Adipocyte (in vitro differentiated cells): ENCODE results near the gene AFF3.

Source experiments
- DNase-seq: peaks from one replicate; pipeline ENCODE4 v3.0.0-alpha.2; 2015; ENCODE audit warnings: low read depth
- H3K27me3 ChIP-seq: replicated peaks from 2 replicates; pipeline ENCODE4 v1.7.0; 2013; ENCODE audit warnings: mild to moderate bottlenecking, low read length, moderate library complexity; ENCODE audit not compliant: control insufficient read depth, insufficient read depth
- H3K36me3 ChIP-seq: 2 replicates; pipeline ENCODE4 v1.7.0; 2013; ENCODE audit warnings: low read length, mild to moderate bottlenecking, moderate library complexity; ENCODE audit not compliant: control insufficient read depth, insufficient read depth, severe bottlenecking
- H3K4me1 ChIP-seq: 2 replicates; pipeline ENCODE4 v1.7.0; 2013; ENCODE audit warnings: mild to moderate bottlenecking, low read length, moderate library complexity; ENCODE audit not compliant: control insufficient read depth, insufficient read depth
- H3K4me3 ChIP-seq: 2 replicates; pipeline ENCODE4 v1.7.0; 2013; ENCODE audit warnings: mild to moderate bottlenecking, low read length, moderate library complexity
- H3K9ac ChIP-seq: 2 replicates; pipeline ENCODE4 v1.7.0; 2013; ENCODE audit warnings: mild to moderate bottlenecking, low read length, moderate library complexity
- H3K9me3 ChIP-seq: 2 replicates; pipeline ENCODE4 v1.7.0; 2013; ENCODE audit warnings: mild to moderate bottlenecking, low read length, moderate library complexity; ENCODE audit not compliant: control insufficient read depth

Gene AFF3

DNA sequence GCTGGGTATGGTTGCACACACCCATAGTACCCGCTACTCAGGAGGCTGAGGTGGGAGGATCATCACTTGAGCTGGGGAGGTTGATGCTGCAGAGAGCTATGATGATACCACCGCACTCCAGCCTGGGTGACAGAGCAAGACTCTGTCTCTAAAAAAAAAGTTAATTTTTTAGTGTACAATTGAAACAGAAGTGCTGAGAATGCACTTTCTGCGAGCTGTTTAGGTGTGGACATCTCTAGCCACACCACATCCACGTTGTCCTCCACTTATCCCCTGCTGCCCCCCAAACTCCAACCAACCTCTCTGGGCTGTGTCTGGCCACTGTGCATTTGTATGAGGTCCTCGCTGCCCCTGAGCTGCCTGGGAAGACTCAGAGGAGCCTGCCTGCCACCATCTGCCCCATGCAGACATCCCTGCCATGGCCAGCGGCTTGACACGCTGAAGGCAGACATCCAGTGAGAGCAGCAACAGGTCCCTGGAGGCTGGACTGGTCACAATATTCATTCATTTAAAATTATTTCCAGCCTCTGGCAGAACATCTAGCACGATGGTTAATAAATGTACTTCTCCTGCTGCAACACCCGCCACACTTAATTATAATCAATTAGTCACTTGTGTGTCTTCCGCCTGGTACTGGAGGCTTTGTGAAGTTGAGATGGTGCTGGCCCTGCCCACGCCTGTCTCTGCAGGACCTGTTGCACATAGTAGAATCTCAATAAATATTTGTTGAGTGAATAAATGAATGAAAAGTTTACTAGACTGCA, 3.7 kb upstream of the AFF3 start:
- Histone ChIP-seq H3K9ac (no peak overlapping the region), H3K9me3 (peaks cover 7% of the 10 kb centered on the region)
- no peak for DNase-seq

DNA sequence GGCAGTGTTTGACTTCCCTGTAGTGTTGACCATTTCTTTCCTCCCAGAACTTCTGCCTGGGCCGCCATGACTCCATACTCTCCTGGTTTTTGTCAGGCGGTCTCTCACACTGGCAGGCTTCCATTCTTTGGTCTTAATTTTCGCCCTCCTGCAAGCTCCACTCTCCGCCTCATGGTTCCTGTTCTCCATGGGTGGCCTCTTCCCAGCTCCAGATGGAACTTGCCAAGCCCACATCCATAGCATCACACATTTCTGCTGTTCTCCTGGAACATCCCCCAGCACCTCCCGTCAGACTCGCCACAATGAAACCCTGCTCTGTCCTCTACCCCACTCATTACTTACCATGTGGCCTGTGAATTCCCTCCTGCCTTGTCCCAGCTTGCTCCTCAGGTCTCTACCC, 896 bp upstream of the AFF3 start:
- Histone ChIP-seq H3K4me3 (no peak overlapping the region), H3K27me3 (no peaks in the 10 kb centered on the region), H3K36me3 (no peaks in the 10 kb centered on the region), H3K4me1 (no peaks in the 10 kb centered on the region), H3K9me3 (no peaks in the 10 kb centered on the region), H3K9ac (no peak overlapping the region)
- DNase-seq, result no peak

More for the DNA sequence above, 3.7 kb upstream of the AFF3 start:
- Histone ChIP-seq H3K4me1 (no peaks in the 10 kb centered on the region), H3K36me3 (no peaks in the 10 kb centered on the region), H3K27me3 (no peaks in the 10 kb centered on the region), H3K4me3 (no peak overlapping the region)

DNA sequence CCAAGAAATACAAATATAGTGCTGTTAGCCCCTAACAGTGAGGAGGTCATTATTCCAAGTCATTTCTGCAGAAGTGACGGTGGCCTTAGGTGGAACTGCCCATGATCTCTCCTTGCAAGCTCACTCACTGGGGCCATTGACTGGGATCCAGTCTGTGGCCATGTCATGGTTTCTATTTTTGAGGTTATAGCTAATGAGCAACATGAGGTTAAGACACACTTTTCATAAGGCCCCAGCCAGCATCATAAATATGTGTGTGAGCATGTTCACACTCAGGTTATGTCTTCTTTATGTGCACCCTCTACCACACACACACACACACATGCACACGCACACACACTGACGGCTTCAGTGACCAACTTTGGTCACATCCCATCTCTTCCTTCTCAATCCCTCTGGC, 484 bp downstream of the AFF3 start:
- no peak for DNase-seq
- no peaks in the 10 kb centered on the region for H3K9me3 ChIP-seq
- no peak overlapping the region for H3K4me3 ChIP-seq
- H3K9ac ChIP-seq, result no peak overlapping the region
- no peaks in the 10 kb centered on the region for H3K4me1 ChIP-seq
- H3K27me3 ChIP-seq, result no peaks in the 10 kb centered on the region
- no peaks in the 10 kb centered on the region for H3K36me3 ChIP-seq

DNA sequence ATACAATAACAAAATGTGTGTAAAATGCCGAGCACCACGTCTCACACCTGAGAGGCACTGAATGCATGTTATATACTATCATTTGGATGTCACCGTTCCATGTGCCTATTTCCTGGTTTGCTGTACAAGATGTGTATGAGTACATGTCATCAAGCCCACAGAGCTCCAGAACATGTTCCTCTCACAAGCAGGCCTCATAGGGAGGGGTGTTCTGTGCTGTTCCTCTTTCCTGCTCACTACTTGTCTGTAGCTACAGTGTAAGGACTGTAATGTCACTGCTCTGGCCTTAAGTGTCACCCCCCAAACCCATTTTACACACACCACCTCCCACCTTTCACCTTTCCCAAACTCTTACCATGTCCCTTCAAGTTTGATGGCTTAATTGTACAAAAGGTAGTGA, 1.8 kb downstream of the AFF3 start:
- no peak for DNase-seq
- Histone ChIP-seq H3K4me3 (no peak overlapping the region), H3K36me3 (no peaks in the 10 kb centered on the region), H3K9ac (no peak overlapping the region), H3K4me1 (no peaks in the 10 kb centered on the region), H3K27me3 (peaks cover 5% of the 10 kb centered on the region), H3K9me3 (no peaks in the 10 kb centered on the region)

DNA sequence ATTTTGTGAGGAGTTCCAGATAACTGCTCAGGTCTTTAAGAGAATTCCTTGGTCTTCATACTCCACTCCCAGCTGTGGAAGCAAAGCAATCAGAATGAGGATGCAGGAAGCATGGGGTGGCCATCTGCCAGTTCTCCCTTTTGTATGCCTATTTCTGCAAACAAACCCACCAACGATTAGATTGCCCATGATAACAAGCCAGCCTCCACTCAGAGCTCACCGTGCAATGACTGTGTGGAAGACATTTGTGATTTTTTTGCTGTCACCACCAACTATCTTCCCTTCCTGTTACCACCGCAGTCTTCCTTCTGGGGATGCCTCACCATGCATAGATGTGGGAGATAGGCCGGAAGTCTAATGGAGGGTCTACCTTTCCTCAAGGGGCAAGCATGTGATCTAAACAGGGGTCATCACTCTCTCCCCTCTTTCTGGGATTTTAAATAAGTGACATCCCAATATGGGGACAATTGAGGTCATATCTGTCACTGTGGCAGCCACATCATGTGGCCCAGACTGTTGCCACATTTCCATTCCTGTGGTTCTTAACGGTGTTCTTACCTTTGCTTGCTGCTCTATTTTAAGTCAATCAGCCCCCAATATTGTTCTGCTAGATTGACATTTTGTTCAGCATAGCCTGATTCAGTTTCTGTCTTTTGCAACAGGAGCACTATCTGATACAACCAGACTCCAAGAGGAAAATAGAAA, 4.4 kb downstream of the AFF3 start:
- H3K27me3 ChIP-seq, result peaks cover 8% of the 10 kb centered on the region
- no peak for DNase-seq

DNA sequence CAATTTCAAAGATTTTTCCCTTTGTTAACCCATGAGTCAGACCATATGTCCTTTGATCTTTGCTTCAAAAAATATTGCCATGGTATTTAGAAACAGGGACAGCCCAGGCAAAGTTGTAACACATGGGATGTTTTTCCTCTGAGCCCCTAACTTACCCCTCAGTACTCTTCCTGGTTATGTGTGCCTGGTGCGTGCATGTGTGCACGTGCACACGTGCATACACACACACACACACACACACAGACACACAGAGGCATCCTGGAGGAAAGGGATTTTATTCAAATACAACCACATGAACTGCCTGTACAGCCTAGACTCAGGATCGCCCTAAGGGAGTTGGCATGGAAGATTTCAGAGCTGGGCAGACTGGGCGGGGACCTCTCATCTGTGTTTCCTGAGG, 5.1 kb downstream of the AFF3 start:
- Histone ChIP-seq H3K27me3 (peaks cover 8% of the 10 kb centered on the region), H3K36me3 (no peaks in the 10 kb centered on the region), H3K9ac (no peak overlapping the region), H3K9me3 (no peaks in the 10 kb centered on the region), H3K4me1 (no peaks in the 10 kb centered on the region), H3K4me3 (no peak overlapping the region)
- no peak for DNase-seq

More for the DNA sequence above, 4.4 kb downstream of the AFF3 start:
- no peak overlapping the region for H3K9ac ChIP-seq
- no peaks in the 10 kb centered on the region for H3K4me1 ChIP-seq
- H3K36me3 ChIP-seq, result no peaks in the 10 kb centered on the region
- H3K9me3 ChIP-seq, result no peaks in the 10 kb centered on the region
- H3K4me3 ChIP-seq, result no peak overlapping the region

DNA sequence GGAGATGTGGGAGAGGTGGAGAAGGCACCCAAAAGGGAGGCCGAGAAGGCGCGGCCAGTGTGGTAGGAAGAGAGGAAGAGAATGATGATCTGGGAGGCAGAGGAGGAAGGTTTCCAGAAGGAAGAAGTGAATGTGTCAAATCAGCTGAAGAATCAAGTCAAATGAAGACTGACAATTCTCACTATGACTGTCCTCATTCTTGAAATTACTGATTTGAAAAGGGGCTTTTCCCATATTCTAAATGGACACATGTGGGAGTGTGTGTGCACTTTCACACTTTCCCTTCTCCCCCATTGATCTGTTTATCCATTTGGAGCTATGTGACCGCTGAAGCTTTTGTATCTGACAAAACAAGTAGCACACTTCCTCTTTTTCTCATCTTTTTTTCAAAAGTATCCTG, 6.1 kb downstream of the AFF3 start:
- DNase-seq, result no peak
- no peaks in the 10 kb centered on the region for H3K9me3 ChIP-seq

DNA sequence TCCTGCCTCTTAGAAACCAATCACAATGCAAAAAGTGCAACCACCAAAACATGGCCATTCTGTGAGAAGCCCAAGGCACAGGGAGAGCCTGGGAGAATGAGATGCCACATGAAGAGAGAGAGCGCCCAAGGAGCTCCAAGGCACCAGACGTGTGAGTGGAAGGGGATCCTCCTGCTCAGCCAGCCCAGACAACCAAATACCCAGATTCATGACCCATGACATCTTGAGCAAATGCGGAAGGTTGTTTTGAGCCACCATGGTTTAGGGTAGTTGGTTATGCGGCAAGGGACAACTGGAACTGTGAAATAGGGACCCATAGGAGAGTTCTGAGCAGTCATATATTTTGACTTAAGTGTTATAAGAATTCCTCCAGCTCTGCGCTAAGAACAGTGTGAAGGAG, 7.0 kb downstream of the AFF3 start:
- no peaks in the 10 kb centered on the region for H3K9me3 ChIP-seq
- no peak overlapping the region for H3K9ac ChIP-seq
- H3K4me3 ChIP-seq, result no peak overlapping the region
- no peaks in the 10 kb centered on the region for H3K36me3 ChIP-seq
- H3K27me3 ChIP-seq, result peaks cover 8% of the 10 kb centered on the region
- no peaks in the 10 kb centered on the region for H3K4me1 ChIP-seq
- no peak for DNase-seq

More for the DNA sequence above, 6.1 kb downstream of the AFF3 start:
- Histone ChIP-seq H3K36me3 (no peaks in the 10 kb centered on the region), H3K9ac (no peak overlapping the region), H3K4me3 (no peak overlapping the region), H3K27me3 (peaks cover 8% of the 10 kb centered on the region), H3K4me1 (no peaks in the 10 kb centered on the region)

DNA sequence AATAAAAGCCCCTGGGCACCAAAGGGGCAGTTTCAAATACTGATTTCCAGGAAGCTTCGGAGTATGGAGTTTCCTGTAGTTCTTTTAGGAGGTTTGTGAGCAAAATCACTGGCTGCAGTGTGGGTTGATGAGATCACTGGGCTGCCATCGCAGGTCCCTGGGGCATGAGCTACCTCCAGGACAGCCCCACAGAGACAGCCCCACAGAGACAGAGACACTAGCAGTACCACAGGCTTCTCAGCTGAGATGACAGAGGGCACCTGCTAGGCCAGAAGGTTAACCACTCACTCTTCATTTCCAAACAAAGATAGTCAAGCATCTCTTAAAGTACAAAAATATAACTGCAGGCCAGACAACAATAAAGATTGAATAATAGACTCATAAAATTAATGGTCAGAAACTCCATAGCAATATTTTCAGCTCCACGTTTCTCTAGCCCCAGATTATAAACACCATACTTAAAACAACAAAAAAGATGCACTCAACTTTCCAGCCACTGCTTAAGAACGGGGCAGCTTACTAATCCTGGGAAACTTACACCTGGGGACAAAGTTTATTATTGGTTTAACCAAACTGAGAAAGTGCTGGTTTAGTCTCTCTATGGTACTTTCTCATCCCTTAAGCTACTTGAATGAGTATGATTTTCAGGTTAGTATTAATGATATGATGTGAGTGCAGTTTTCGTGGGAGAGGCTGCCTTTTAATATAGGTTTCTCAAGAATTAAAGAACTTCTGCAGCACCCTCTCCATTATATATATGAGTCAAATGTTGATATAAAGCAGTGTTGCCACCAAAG, 11.6 kb downstream of the AFF3 start:
- Histone ChIP-seq H3K27me3 (peaks cover 5% of the 10 kb centered on the region), H3K9ac (no peak overlapping the region)

DNA sequence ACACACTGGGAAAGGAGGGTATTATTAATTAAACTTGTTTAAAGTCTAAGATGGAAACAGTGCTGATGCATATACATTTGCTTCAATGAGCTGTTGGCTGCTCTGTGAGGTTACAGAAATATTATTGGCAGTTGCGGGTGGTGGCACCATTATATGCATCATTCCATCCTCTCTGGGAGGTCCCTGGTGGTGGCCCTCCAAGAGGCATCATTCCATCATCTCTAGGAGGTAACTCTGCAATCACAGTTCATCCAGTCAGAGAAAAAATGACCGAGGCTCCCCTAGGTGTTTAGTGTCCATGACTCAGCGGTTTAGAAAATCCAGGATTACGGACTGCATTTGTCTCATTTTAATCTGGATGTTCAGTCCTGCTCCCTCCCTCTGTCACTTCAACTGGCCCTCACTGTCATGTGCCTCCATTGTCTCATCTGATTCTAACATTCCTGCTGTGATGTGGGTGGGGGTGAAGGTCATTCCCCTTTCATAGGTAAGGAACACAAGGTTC, 15.4 kb downstream of the AFF3 start:
- no peaks in the 10 kb centered on the region for H3K9me3 ChIP-seq
- H3K9ac ChIP-seq, result no peak overlapping the region
- no peak for DNase-seq
- no peak overlapping the region for H3K4me3 ChIP-seq
- no peaks in the 10 kb centered on the region for H3K4me1 ChIP-seq
- H3K27me3 ChIP-seq, result no peaks in the 10 kb centered on the region
- H3K36me3 ChIP-seq, result no peaks in the 10 kb centered on the region

More for the DNA sequence above, 11.6 kb downstream of the AFF3 start:
- Histone ChIP-seq H3K4me3 (no peak overlapping the region), H3K36me3 (no peaks in the 10 kb centered on the region), H3K9me3 (no peaks in the 10 kb centered on the region), H3K4me1 (no peaks in the 10 kb centered on the region)
- no peak for DNase-seq

DNA sequence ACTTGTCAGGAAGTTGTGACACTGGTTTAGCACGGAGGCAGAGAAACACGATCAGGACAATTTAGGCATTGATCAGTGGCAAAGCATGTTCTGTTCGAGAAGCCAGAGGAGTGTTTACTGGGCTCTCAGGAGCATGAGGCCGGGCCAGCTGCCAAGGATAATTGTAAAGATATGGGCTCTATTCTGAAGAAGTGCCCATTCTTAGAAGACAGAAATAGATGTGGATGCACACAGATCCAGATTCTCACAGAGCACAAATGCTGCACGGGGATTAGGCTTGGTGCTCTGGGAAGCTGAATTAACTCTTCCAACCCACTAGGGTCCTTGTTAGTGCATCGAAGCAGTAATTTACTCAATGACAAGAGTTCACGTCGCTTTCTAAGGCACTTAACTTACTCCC, 16.2 kb downstream of the AFF3 start:
- no peaks in the 10 kb centered on the region for H3K4me1 ChIP-seq
- no peak overlapping the region for H3K9ac ChIP-seq
- no peaks in the 10 kb centered on the region for H3K9me3 ChIP-seq
- H3K27me3 ChIP-seq, result no peaks in the 10 kb centered on the region
- DNase-seq, result peak; percentile 42
- no peak overlapping the region for H3K4me3 ChIP-seq
- no peaks in the 10 kb centered on the region for H3K36me3 ChIP-seq
